Measurements from ENCODE around the gene DPP8.

- TF ChIP-seq CTCF (IDR thresholded peaks at IDR 0.05), result no peak
- no peak for TF ChIP-seq POLR2AphosphoS5 (IDR thresholded peaks at IDR 0.05; ENCODE audit: low read depth, low read length)
- TF ChIP-seq, protein P1, sequence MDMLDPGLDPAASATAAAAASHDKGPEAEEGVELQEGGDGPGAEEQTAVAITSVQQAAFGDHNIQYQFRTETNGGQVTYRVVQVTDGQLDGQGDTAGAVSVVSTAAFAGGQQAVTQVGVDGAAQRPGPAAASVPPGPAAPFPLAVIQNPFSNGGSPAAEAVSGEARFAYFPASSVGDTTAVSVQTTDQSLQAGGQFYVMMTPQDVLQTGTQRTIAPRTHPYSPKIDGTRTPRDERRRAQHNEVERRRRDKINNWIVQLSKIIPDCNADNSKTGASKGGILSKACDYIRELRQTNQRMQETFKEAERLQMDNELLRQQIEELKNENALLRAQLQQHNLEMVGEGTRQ (IDR thresholded peaks at IDR 0.05; ENCODE audit: borderline replicate concordance, low read depth, low read length), result no peak
- no peak for TF ChIP-seq FOSL2 (IDR thresholded peaks at IDR 0.05; ENCODE audit: borderline replicate concordance, low read depth)
- TF ChIP-seq, protein P2, sequence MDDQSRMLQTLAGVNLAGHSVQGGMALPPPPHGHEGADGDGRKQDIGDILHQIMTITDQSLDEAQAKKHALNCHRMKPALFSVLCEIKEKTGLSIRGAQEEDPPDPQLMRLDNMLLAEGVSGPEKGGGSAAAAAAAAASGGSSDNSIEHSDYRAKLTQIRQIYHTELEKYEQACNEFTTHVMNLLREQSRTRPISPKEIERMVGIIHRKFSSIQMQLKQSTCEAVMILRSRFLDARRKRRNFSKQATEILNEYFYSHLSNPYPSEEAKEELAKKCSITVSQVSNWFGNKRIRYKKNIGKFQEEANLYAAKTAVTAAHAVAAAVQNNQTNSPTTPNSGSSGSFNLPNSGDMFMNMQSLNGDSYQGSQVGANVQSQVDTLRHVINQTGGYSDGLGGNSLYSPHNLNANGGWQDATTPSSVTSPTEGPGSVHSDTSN (IDR thresholded peaks at IDR 0.05), result no peak
- TF ChIP-seq RFX5 (IDR thresholded peaks at IDR 0.05; ENCODE audit: low read length), result no peak
- TF ChIP-seq SMC3 (IDR thresholded peaks at IDR 0.05; ENCODE audit: low read depth, low read length), result no peak
- TF ChIP-seq YY1 (IDR thresholded peaks at IDR 0.05; ENCODE audit: low read depth), result no peak
- no peak for TF ChIP-seq MXI1 (IDR thresholded peaks at IDR 0.05; ENCODE audit: low read depth, low read length)
- TF ChIP-seq, protein P3, sequence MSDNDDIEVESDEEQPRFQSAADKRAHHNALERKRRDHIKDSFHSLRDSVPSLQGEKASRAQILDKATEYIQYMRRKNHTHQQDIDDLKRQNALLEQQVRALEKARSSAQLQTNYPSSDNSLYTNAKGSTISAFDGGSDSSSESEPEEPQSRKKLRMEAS (IDR thresholded peaks at IDR 0.05; ENCODE audit: low read depth), result no peak
- no peak for TF ChIP-seq SIN3A (IDR thresholded peaks at IDR 0.05; ENCODE audit: borderline replicate concordance, low read depth, low read length)
- no peak for TF ChIP-seq EP300 (IDR thresholded peaks at IDR 0.05; ENCODE audit: borderline replicate concordance in 1 of 2, low read depth in 1 of 2, low read length in 1 of 2)
Measured at GRCh38 chr15:65410036-65410435, 107.5 kb downstream of the DPP8 start.
